IPS-11a (cell line): ENCODE data around the gene CD300LG.
"Not testable (repeated sequence)": the region's sequence is repeated elsewhere in the genome, so short reads cannot be mapped to it uniquely, and the experiment has no call there.

Experiments used
- H3K4me3 ChIP-seq: one replicate; pipeline ENCODE4 v1.5.1; 2013; ENCODE audit warnings: low read depth, low read length, control low read depth

The CD300LG gene

DNA sequence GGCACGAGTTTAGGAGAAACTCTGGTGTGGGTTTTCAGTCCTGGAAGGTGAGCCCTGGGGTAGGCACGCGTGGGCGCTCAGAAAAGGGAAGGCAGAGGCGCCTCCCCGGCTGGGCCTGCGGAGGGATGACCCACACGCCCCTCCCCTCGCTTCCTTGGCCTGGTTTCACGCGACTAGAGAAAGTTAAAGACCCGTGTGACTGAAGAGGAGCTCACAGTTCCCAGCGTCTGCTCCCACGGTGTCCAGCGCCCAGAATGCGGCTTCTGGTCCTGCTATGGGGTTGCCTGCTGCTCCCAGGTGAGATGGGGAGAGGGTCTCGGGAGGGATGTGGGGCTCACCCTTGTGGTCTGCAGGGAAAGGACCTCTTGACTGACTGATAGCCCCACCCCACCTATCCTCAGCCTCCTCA is at the start of gene CD300LG:
CD300LG (plus strand) TSS at position 214 of the 409 bp plus-strand sequence; CDS start at position 255, 41 bp downstream.
- H3K4me3 ChIP-seq, result no peak within 1 kb of the TSS

DNA sequence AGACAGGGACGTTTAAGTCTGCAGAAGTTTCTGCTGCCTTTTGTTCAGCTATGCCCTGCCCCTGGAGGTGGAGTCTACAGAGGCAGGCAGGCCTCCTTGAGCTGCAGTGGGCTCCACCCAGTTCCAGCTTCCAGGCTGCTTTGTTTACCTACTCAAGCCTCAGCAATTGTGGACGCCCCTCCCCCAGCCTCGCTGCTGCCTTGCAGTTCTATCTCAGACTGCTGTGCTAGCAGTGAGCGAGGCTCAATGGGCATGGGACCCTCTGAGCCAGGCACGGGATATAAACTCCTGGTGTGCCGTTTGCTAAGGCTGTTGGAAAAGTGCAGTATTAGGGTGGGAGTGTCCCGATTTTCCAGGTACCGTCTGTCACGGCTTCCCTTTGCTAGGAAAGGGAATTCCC is 49.0 kb upstream of the CD300LG start:
- not testable (repeated sequence) for H3K4me3 ChIP-seq

DNA sequence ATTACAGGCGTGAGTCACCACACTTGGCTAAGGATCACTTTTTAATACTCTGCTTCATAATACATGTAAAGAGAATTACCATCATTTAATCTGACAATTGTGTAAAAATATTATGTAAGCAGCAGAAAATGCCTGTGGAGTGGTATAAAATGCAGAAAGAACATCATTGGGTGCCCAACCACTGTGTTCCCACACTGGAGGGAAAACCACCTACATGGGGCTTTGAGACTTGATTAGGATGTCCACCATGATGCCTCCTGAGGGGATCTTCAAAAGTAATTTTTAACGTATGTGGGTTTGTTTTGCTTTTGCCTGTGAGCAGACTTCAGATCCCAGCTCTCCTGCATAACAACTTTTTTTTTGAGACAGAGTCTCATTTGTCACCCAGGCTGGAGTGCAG is 47.9 kb upstream of the CD300LG start:
- no peak overlapping the region for H3K4me3 ChIP-seq

GRCh38 chr17:43800736-43801135 is 46.2 kb upstream of the CD300LG start:
- H3K4me3 ChIP-seq, result no peak overlapping the region

GRCh38 chr17:43801844-43802243 is 45.1 kb upstream of the CD300LG start:
- no peak overlapping the region for H3K4me3 ChIP-seq

DNA sequence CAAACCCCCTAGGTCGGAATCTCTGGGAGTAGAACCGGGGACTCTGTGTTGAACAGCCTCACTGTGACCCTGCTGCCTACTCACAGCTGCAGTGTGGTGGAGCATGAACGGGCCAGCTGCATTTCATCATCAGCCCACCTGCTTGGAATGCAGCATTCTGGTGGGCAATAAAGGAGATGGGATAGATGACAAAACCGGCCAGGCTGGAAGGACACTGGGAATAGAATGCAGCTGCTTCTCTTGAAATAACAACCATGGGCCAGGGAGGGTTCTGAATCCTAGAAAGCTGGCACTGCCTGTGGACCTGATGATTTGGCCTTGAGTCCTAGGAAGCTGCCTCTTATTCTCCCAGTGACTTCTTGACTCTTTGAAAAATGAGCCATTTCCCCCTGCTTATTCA is 43.2 kb upstream of the CD300LG start:
- no peak overlapping the region for H3K4me3 ChIP-seq

DNA sequence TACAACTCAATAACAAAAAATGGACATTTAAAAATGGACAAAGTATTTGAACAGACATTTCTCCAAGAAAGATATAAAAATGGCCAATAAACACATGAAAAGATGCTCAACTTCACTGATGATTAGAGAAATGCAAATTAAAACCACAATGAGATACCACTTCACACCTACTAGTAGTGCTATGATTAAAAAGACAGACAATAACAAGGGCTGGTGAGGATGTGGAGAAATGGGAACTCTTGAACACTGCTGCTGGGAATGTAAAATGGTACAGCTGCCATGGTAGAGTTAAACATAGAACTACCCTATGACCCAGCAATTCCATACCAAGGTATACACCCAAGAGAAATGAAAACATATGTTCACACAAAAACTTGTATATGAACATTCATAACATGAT is 41.9 kb upstream of the CD300LG start:
- H3K4me3 ChIP-seq, result no peak overlapping the region

DNA sequence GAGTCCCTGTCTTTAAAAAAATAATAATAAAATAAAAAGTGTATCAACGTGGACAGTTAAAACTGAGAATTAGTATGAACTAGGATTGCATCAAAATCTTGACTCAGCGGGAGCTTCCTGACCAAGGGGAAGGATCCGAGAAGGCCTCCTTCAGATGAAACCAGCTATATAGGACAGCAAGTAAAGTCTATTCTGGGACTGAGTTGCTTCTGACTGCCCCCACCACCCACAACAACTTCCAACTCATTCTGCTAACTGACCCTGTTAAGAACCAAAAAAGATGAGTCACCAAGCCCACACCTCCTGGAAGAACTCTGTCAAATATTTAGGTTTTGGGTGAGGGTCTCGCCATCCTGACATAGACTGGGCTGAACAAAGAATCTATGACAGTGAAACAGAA is 38.9 kb upstream of the CD300LG start:
- H3K4me3 ChIP-seq, result no peak overlapping the region

DNA sequence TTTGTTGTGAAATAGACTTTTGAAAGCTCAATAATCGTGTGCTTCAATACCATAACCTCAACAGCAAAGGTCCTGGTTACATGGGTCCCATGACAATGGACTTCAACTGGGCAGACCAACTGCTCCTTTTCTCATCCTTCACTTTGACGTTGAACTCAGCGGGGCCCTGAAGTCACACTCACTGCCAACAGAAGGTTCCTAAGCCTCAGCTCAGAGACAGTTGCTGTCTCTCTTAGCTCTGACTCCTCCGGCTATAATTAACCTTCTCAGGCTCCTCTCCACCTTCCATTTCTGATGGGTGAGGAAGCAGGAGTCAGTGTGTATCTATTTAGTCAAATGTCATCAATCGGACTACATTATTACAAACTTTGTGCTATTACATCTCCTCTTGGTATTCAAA is 37.9 kb upstream of the CD300LG start:
- no peak overlapping the region for H3K4me3 ChIP-seq

- no peak overlapping the region for H3K4me3 ChIP-seq
These were observed 36.7 kb upstream of the CD300LG start for GRCh38 chr17:43810226-43810715.

DNA sequence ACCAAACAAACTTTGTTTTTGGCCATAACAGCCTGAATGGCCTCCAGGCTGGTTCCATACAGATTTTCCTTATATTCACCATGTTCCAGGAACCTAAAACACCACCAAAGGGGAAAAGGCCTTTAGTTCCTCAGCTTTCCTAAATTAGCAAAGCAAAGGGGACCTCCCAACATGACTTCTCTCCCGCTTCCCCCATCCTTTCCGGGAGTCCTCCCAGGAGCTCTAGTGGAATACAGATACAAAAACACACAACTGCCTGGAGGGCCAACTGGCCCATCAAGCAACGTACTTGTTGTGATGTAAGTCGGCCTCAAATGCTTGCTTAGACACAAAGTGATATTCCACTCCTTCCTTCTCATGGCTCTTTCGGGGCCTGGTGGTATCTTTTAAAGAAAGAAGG is 36.2 kb upstream of the CD300LG start:
- H3K4me3 ChIP-seq, result no peak overlapping the region

DNA sequence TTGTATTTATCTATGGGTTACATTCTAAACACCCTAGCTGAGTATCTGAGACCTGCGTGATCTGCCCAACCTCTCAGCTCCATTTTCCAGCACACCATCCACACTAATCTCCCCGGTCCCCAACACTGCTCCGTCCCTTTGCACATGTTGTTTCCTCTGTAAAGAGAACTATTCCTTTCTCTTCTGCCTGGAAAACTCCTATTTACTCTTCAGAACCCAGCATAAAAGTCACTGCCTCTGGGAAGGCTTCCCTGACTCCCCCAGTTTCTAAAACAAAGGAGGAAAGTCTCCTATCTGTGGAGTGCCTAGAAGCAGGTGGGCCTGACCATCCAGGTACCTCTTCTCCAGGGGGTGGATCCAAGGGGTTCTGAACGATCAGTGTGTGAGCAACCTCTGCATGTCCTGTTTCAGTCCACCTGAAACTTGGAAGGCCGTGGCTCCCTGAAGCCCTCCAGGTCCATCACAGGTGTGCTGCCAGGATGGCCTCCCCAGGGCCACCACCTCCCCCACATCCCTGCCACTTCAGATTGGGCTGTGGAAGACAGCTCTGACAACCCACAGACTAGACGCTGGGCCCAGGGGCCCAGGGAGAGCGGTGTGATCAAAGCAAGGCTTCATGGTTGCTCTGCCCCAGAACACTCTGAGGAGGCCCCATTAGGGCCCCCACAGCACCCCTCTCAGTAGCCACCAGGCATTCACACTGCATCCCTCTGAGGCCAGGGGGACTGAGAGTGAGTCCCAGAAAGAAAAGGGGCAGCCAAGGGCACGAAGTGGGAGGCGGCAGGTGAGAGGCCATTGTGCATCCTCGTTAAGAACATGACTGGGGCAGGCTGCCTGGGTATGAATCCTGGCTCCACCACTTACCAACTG is 34.3 kb upstream of the CD300LG start:
- H3K4me3 ChIP-seq, result no peak overlapping the region

- no peak overlapping the region for H3K4me3 ChIP-seq
These were observed 33.6 kb upstream of the CD300LG start for GRCh38 chr17:43813386-43813785.

- no peak overlapping the region for H3K4me3 ChIP-seq
These were observed 33.0 kb upstream of the CD300LG start for GRCh38 chr17:43814026-43814425.

DNA sequence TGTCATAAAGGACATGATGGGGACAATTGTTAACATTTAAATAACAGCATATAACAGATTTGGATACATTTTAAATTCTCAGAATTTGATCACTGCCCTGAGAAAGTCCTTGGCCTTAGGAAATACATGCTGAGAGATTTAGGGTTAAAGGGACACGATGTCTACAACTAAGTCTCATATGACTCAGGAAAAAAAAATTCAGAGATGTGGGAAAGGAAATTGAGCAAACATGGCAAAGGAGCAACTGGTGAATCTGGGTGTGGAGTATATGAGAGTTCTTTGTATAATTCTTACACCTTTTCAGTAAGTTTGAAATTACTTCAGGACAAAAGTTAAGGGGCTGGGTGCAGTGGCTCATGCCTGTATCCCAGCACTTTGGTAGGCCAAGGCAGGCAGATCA is 32.3 kb upstream of the CD300LG start:
- H3K4me3 ChIP-seq, result no peak overlapping the region

DNA sequence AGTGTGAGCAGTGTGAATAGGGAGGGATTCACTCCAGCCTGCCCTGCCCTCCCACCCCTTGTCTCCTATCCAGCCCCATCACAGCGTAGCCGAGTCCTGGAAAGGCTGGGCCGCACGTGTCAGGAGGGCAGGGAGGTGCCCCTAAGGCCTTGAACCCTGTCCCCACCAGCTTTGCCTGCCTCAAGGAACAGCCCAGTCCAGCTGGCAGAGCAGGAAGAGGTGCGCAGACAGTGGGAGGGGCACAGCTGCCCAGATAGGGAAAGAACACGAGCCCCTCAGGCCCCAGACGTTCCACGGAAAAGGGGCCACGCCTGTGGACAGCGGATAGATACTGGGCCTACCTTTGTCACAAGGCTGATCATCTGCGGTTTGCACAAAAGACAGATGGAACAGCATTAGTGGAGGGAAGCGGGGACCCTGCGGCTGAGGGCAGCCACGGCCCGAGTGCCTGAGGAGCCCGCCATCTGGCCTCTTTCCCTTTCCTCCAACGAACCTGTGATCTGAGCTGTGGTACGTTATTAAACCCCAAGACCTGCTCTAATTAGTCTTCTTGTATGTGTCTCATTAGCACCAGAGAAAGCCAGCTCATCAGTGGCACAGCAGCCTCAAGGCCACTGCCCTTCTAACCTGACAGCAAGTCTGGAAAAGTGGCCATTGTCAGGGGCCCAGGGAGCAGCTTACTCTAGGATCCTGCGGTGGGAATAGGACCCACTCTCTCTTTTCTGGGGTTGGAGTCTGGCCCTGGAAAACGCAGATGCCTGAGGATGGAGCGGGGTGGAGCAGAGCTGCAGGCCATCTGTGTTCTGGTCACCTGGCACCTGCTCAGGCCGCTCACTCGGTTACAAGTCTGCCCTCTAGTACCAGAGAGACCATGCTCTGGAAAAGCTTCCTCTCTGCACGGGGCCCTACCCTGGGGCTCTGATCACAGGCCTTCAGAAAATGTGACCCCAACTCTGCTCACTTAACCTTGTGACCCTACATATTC is 30.3 kb upstream of the CD300LG start:
- H3K4me3 ChIP-seq, result no peak overlapping the region

- no peak overlapping the region for H3K4me3 ChIP-seq
These were observed 29.1 kb upstream of the CD300LG start for GRCh38 chr17:43817826-43818225.

- no peak overlapping the region for H3K4me3 ChIP-seq
These were observed 28.0 kb upstream of the CD300LG start for GRCh38 chr17:43818966-43819365.

GRCh38 chr17:43820759-43821158 is 26.2 kb upstream of the CD300LG start:
- no peak overlapping the region for H3K4me3 ChIP-seq

GRCh38 chr17:43822570-43823190 is 24.3 kb upstream of the CD300LG start:
- no peak overlapping the region for H3K4me3 ChIP-seq
